Neutrophil (primary cell): ENCODE results near the gene PPP1R15B.
A peak's percentile ranks its signal among the peaks of the same experiment; 100 is the strongest.

Experiments
- H3K27ac ChIP-seq: fragments of 200-600 bp; sonication (generic); 2 replicates; pipeline ENCODE4 v1.5.1; 2016; ENCODE audit warnings: mild to moderate bottlenecking, moderate library complexity
- H3K27me3 ChIP-seq: fragments of 200-600 bp; sonication (generic); 2 replicates; pipeline ENCODE4 v1.6.0; 2016; ENCODE audit warnings: mild to moderate bottlenecking
- H3K36me3 ChIP-seq: fragments of 200-600 bp; sonication (generic); 2 replicates; pipeline ENCODE4 v1.5.1; 2017
- H3K4me1 ChIP-seq, 2 experiments: fragments of 200-600 bp in 1 of 2; sonication (generic) in 1 of 2; 1 replicate in 1 of 2; 2 replicates in 1 of 2; pipeline versions ENCODE4 v1.5.1 to v1.6.1; 2013 to 2016; ENCODE audit warnings: low read depth in 1 of 2, low read length in 1 of 2, mild to moderate bottlenecking in 1 of 2, moderate library complexity in 1 of 2; ENCODE audit not compliant: control insufficient read depth in 1 of 2, insufficient read depth in 1 of 2
- H3K4me3 ChIP-seq, 2 experiments: fragments of 200-600 bp in 1 of 2; sonication (generic) in 1 of 2; 1 replicate in 1 of 2; 2 replicates in 1 of 2; pipeline ENCODE4 v1.5.1; 2013 to 2016; ENCODE audit warnings: low read depth in 1 of 2, low read length in 1 of 2, mild to moderate bottlenecking in 1 of 2, moderate library complexity in 1 of 2
- H3K9me3 ChIP-seq: fragments of 200-600 bp; sonication (generic); 2 replicates; pipeline ENCODE4 v1.5.1; 2016
- TF ChIP-seq, protein P1 (sequence below): fragments of 200-600 bp; sonication (generic); IDR thresholded peaks from 2 replicates; pipeline ENCODE4 v1.5.1; 2016; ENCODE audit warnings: antibody characterized with exemption

PPP1R15B gene

DNA sequence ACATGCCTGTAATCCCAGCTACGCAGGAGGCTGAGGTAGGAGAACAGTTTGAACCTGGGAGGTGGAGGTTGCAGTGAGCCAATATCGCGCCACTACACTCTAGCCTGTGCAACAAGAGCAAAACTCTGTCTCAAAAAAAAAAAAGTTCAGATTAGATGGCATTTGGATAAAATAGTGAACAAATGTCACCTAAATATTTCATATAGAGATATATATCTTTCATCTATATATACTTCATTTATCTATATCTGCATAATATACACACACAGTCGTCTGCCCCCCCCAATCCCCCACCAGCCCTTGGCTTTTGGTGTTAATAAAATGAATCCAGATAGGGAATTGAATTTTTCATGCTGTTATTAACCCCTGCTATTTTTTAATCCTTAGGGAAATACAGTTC, 5.0 kb downstream of the PPP1R15B start:
- Histone ChIP-seq H3K4me1 (peaks cover 38 to 48% of the 10 kb centered on the region in 2 experiments), H3K4me3 (peak overlapping the region; percentile 89 to 94), H3K27ac (no peak overlapping the region), H3K27me3 (no peaks in the 10 kb centered on the region), H3K36me3 (peaks cover 50% of the 10 kb centered on the region), H3K9me3 (no peaks in the 10 kb centered on the region)
- TF ChIP-seq, protein P1, sequence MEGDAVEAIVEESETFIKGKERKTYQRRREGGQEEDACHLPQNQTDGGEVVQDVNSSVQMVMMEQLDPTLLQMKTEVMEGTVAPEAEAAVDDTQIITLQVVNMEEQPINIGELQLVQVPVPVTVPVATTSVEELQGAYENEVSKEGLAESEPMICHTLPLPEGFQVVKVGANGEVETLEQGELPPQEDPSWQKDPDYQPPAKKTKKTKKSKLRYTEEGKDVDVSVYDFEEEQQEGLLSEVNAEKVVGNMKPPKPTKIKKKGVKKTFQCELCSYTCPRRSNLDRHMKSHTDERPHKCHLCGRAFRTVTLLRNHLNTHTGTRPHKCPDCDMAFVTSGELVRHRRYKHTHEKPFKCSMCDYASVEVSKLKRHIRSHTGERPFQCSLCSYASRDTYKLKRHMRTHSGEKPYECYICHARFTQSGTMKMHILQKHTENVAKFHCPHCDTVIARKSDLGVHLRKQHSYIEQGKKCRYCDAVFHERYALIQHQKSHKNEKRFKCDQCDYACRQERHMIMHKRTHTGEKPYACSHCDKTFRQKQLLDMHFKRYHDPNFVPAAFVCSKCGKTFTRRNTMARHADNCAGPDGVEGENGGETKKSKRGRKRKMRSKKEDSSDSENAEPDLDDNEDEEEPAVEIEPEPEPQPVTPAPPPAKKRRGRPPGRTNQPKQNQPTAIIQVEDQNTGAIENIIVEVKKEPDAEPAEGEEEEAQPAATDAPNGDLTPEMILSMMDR: no peak

DNA sequence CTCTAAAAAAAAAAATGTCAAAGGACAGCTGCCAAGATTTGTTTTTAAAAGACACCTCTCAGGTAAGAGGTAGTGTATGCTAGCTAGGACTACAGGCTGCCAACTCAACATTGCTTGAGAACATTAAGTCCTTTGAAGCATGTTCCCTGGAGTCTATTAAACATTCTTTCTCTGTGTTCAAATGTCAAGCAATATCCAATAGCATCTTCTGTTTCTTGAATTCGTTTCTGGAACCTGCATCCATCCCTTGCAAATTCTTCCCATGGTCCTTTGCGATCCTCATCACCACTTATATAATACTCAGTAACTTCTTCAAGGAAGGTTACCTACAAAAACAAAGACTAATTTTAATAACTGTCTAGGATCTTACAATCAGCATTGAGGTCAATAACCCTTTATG, 5.6 kb downstream of the PPP1R15B start:
- H3K36me3 ChIP-seq: peaks cover 54% of the 10 kb centered on the region
- H3K27ac ChIP-seq: no peak overlapping the region
- no peaks in the 10 kb centered on the region for H3K27me3 ChIP-seq
- H3K9me3 ChIP-seq: no peaks in the 10 kb centered on the region
- TF ChIP-seq, protein P1: no peak
- no peak overlapping the region for H3K4me3 ChIP-seq
- H3K4me1 ChIP-seq: peaks cover 38 to 48% of the 10 kb centered on the region in 2 experiments

DNA sequence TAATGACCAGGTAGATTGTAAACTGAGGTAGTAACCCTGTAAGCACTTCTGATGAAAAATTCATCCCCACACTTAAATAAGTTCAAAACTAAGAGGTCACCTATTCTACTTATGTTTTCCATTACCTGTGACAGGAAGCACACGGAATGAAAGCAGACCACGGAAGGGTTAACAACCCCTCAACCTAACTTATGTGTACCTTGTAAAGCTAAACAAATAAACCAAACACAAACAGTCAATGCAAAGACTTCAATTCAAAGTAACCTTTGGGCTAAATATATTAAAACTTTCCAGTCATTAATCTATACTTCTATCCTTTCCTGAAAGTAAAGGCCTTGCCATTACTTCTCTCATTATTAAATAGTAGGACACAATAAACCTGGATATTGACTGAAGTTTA, 7.0 kb downstream of the PPP1R15B start:
- H3K4me1 ChIP-seq: peaks cover 30 to 34% of the 10 kb centered on the region in 2 experiments
- H3K27ac ChIP-seq: no peak overlapping the region
- TF ChIP-seq, protein P1: no peak
- no peaks in the 10 kb centered on the region for H3K27me3 ChIP-seq
- no peak overlapping the region for H3K4me3 ChIP-seq
- peaks cover 68% of the 10 kb centered on the region for H3K36me3 ChIP-seq
- no peaks in the 10 kb centered on the region for H3K9me3 ChIP-seq

DNA sequence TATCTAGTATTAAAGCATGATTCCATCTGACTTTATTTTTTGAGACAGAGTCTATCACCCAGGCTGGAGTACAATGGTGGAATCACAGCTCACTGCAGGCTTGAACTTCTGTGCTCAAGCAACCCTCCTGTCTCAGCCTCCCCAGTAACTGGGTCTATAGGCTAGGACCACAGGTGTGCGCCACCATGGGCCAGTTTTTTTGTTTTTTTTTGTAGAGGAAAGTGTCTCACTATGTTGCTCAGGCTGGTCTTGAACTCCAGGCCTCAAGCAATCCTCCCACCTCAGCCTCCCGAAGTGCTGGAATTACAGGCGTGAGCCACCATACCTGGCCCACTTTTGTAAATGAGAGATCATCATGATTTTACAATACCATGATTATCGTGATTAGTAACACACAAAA, 9.2 kb downstream of the PPP1R15B start:
- H3K4me1 ChIP-seq: peaks cover 11 to 12% of the 10 kb centered on the region in 2 experiments
- peaks cover 86% of the 10 kb centered on the region for H3K36me3 ChIP-seq
- H3K27ac ChIP-seq: no peak overlapping the region
- TF ChIP-seq, protein P1: no peak
- no peaks in the 10 kb centered on the region for H3K27me3 ChIP-seq
- no peak overlapping the region for H3K4me3 ChIP-seq
- H3K9me3 ChIP-seq: no peaks in the 10 kb centered on the region

DNA sequence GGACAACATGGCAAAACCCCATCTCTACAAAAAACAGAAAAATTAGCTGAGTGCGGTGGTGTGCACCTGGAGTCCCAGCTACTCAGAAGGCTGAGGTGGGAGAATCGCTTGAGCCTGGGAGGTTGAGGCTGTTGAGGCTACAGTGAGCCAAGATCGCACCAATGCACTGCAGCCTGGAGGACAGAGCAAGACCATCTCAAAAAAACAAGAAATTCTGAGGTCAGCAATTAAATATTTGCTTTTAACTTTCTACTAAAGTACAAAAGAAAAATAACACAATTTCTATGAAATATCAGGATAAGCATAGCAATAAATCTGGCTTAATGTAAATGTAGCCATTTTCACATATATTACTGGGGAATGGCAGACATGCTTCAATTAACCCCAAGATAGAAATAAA, 9.9 kb downstream of the PPP1R15B start:
- peaks cover 88% of the 10 kb centered on the region for H3K36me3 ChIP-seq
- no peak overlapping the region for H3K27ac ChIP-seq
- TF ChIP-seq, protein P1: no peak
- H3K4me3 ChIP-seq: no peak overlapping the region
- H3K9me3 ChIP-seq: no peaks in the 10 kb centered on the region
- no peaks in the 10 kb centered on the region for H3K27me3 ChIP-seq
- H3K4me1 ChIP-seq: peaks cover 5% of the 10 kb centered on the region in 2 experiments
